NCI-H82 treated with DMSO at 0.1 percent for 48 hours (cell line): ENCODE results near the gene SHROOM2.

ENCODE experiments used
- DNase-seq: peaks from one replicate; lab custom pipeline; 2025; ENCODE audit not compliant: unreplicated experiment; lab: John Stamatoyannopoulos, UW

Gene SHROOM2

GRCh38 chrX:9935436-9935835 lies 149.2 kb downstream of the SHROOM2 start:
- no peak for DNase-seq

- DNase-seq, result no peak
These were observed 151.5 kb downstream of the SHROOM2 start for GRCh38 chrX:9937761-9938160.

- DNase-seq, result no peak
These were observed 152.3 kb downstream of the SHROOM2 start for GRCh38 chrX:9938516-9938915.

- DNase-seq, result no peak
These were observed 154.2 kb downstream of the SHROOM2 start for GRCh38 chrX:9940421-9940820.

- DNase-seq, result no peak
These were observed 155.9 kb downstream of the SHROOM2 start for GRCh38 chrX:9942086-9942485.

GRCh38 chrX:9943420-9943819 lies 157.2 kb downstream of the SHROOM2 start:
- DNase-seq, result no peak

- no peak for DNase-seq
These were observed 161.0 kb downstream of the SHROOM2 start for GRCh38 chrX:9947131-9947794.

GRCh38 chrX:9948406-9948805 lies 162.2 kb downstream of the SHROOM2 start:
- DNase-seq, result no peak

GRCh38 chrX:9952300-9952699 lies 166.1 kb downstream of the SHROOM2 start:
- DNase-seq, result no peak

- DNase-seq, result no peak
These were observed 167.2 kb downstream of the SHROOM2 start for GRCh38 chrX:9953396-9953795.

GRCh38 chrX:9955506-9955905 lies 169.3 kb downstream of the SHROOM2 start:
- no peak for DNase-seq

- no peak for DNase-seq
These were observed 171.5 kb downstream of the SHROOM2 start for GRCh38 chrX:9957743-9958142.

- DNase-seq, result no peak
These were observed 172.0 kb downstream of the SHROOM2 start for GRCh38 chrX:9958183-9958582.

- no peak for DNase-seq
These were observed 175.5 kb downstream of the SHROOM2 start for GRCh38 chrX:9961750-9962149.

GRCh38 chrX:9966775-9967408 lies 180.7 kb downstream of the SHROOM2 start, which contains the start of gene CLDN34:
Gene CLDN34, plus strand, starts transcription at chrX:9967358. Its CDS starts 0 bp downstream, at chrX:9967358.
- no peak for DNase-seq

GRCh38 chrX:9977635-9978034 lies 191.4 kb downstream of the SHROOM2 start:
- DNase-seq, result no peak

GRCh38 chrX:9980401-9980800 lies 194.2 kb downstream of the SHROOM2 start:
- no peak for DNase-seq

- DNase-seq, result no peak
These were observed 194.7 kb downstream of the SHROOM2 start for GRCh38 chrX:9980927-9981326.

- DNase-seq, result no peak
These were observed 197.2 kb downstream of the SHROOM2 start for GRCh38 chrX:9983441-9983840.

GRCh38 chrX:9983846-9984245 lies 197.6 kb downstream of the SHROOM2 start:
- no peak for DNase-seq

GRCh38 chrX:9988762-9989161 lies 202.5 kb downstream of the SHROOM2 start:
- no peak for DNase-seq

- DNase-seq, result no peak
These were observed 205.8 kb downstream of the SHROOM2 start for GRCh38 chrX:9992061-9992460.

- DNase-seq, result no peak
These were observed 206.5 kb downstream of the SHROOM2 start for GRCh38 chrX:9992724-9993123.
